IMR-90 (cell line): Measurements from ENCODE around the gene CDRT15. TPM values are rescaled to one million over a fixed set of nuclear protein-coding genes. Genes with fewer than 3 reads are reported as not detected.

ENCODE experiments used
- ATAC-seq: fragments of 200-7000 bp; cut with Tn5 transposase; 2 replicates; pipeline ENCODE4 v1.9.1; 2020; ENCODE audit warnings: low read depth, mild to moderate bottlenecking, moderate library complexity
- BruUV-seq: library from RNA; stranded (reverse); fragments of 400-500 nt; replicated peaks from 2 replicates; lab custom pipeline; 2021; lab: Mats Ljungman, UMichigan
- CTCF ChIA-PET: fragments of 300-600 bp; formaldehyde crosslinking; extraction: SDS; loops from one replicate; lab custom pipeline; 2021; ENCODE audit warnings: antibody characterized with exemption; lab: Yijun Ruan, JAX
- POLR2A ChIA-PET: fragments of 300-600 bp; sonication (Branson Sonifier 250); formaldehyde crosslinking; loops from one replicate; lab custom pipeline; 2022; ENCODE audit warnings: antibody characterized with exemption; ENCODE audit not compliant: unreplicated experiment; lab: Charles Lee
- DNase-seq: peaks from one replicate; pipeline ENCODE4 v3.0.0; 2013
- H2AFZ ChIP-seq: replicated peaks from 2 replicates; pipeline ENCODE3; 2013; ENCODE audit warnings: low read length, mild to moderate bottlenecking; ENCODE audit not compliant: poor library complexity
- H2AK5ac ChIP-seq: 2 replicates; pipeline ENCODE4 v1.6.1; 2013; ENCODE audit warnings: low read depth, low read length, inconsistent platforms
- H2AK9ac ChIP-seq: replicated peaks from 2 replicates; pipeline ENCODE3; 2013; ENCODE audit warnings: mild to moderate bottlenecking, low read depth, low read length, moderate library complexity; ENCODE audit not compliant: poor library complexity
- H2BK120ac ChIP-seq: 2 replicates; pipeline ENCODE4 v1.6.1; 2013; ENCODE audit warnings: low read depth, low read length, inconsistent platforms
- H2BK15ac ChIP-seq: 3 replicates; pipeline ENCODE4 v1.6.1; 2013; ENCODE audit warnings: low read depth, low read length, inconsistent platforms
- H2BK20ac ChIP-seq: 2 replicates; pipeline ENCODE4 v1.6.1; 2013; ENCODE audit warnings: low read depth, mild to moderate bottlenecking, inconsistent platforms, low read length, moderate library complexity
- H2BK5ac ChIP-seq: 2 replicates; pipeline ENCODE4 v1.6.1; 2013; ENCODE audit warnings: mild to moderate bottlenecking, low read depth, low read length, inconsistent platforms; ENCODE audit not compliant: poor library complexity, severe bottlenecking
- H3K14ac ChIP-seq: replicated peaks from 2 replicates; pipeline ENCODE4 v1.6.1; 2013; ENCODE audit warnings: low read depth, low read length, inconsistent platforms
- H3K18ac ChIP-seq: 2 replicates; pipeline ENCODE4 v1.6.1; 2013; ENCODE audit warnings: low read depth, low read length, control low read depth
- H3K23ac ChIP-seq: 2 replicates; pipeline ENCODE4 v1.6.1; 2013; ENCODE audit warnings: low read depth, low read length, inconsistent platforms
- H3K27ac ChIP-seq: 2 replicates; pipeline ENCODE4 v1.5.1; 2013; ENCODE audit warnings: mild to moderate bottlenecking, control low read depth, low read length; ENCODE audit not compliant: insufficient read depth
- H3K27me3 ChIP-seq: 2 replicates; pipeline ENCODE4 v1.6.1; 2013; ENCODE audit warnings: low read length; ENCODE audit not compliant: control insufficient read depth, insufficient read depth
- H3K36me3 ChIP-seq: 2 replicates; pipeline ENCODE4 v1.6.1; 2013; ENCODE audit warnings: low read length, mixed read lengths; ENCODE audit not compliant: control insufficient read depth, insufficient read depth
- H3K4ac ChIP-seq: 2 replicates; pipeline ENCODE4 v1.6.1; 2013; ENCODE audit warnings: low read depth, low read length, inconsistent platforms
- H3K4me1 ChIP-seq: 2 replicates; pipeline ENCODE4 v1.6.1; 2013; ENCODE audit warnings: low read length, mixed read lengths; ENCODE audit not compliant: control insufficient read depth, insufficient read depth
- H3K4me2 ChIP-seq: 2 replicates; pipeline ENCODE4 v1.6.1; 2013; ENCODE audit warnings: low read depth, mild to moderate bottlenecking, control low read depth, low read length, moderate library complexity
- H3K4me3 ChIP-seq: 2 replicates; pipeline ENCODE4 v1.5.1; 2013; ENCODE audit warnings: low read depth, mild to moderate bottlenecking, control low read depth, low read length, moderate library complexity; ENCODE audit not compliant: insufficient read depth
- H3K56ac ChIP-seq: 2 replicates; pipeline ENCODE4 v1.6.1; 2013; ENCODE audit warnings: low read length, inconsistent platforms; ENCODE audit not compliant: insufficient read depth; ENCODE audit errors: extremely low read depth
- H3K79me1 ChIP-seq, 2 experiments: 2 replicates each; pipeline ENCODE4 v1.6.1; 2013; ENCODE audit warnings: low read length in 2 of 2, inconsistent platforms in 1 of 2, low read depth in 1 of 2
- H3K9ac ChIP-seq: 2 replicates; pipeline ENCODE4 v1.6.1; 2013; ENCODE audit warnings: low read depth, low read length, control low read depth
- H3K9me1 ChIP-seq: 2 replicates; pipeline ENCODE4 v1.6.1; 2013; ENCODE audit warnings: low read length, inconsistent platforms; ENCODE audit not compliant: insufficient read depth
- H3K9me3 ChIP-seq: 2 replicates; pipeline ENCODE4 v1.6.1; 2013; ENCODE audit warnings: low read length; ENCODE audit not compliant: control insufficient read depth, insufficient read depth
- H4K20me1 ChIP-seq: 2 replicates; pipeline ENCODE4 v1.6.1; 2013; ENCODE audit warnings: low read length, inconsistent platforms; ENCODE audit not compliant: insufficient read depth
- H4K5ac ChIP-seq: 2 replicates; pipeline ENCODE4 v1.6.1; 2013; ENCODE audit warnings: mild to moderate bottlenecking, low read depth, low read length, control low read depth
- H4K8ac ChIP-seq, 2 experiments: 2 replicates each; pipeline ENCODE4 v1.6.1; 2013; ENCODE audit warnings: low read depth in 2 of 2, low read length in 2 of 2, control low read depth in 1 of 2, inconsistent platforms in 1 of 2
- H4K91ac ChIP-seq: 2 replicates; pipeline ENCODE4 v1.6.1; 2013; ENCODE audit warnings: low read depth, low read length, inconsistent platforms; ENCODE audit not compliant: insufficient read depth
- BHLHE40 ChIP-seq: fragments of 150-350 bp; IDR thresholded peaks from 2 replicates; pipeline ENCODE4 v1.6.1; 2016; ENCODE audit warnings: mild to moderate bottlenecking, low read depth, low read length
- CEBPB ChIP-seq: IDR thresholded peaks from 2 replicates; pipeline ENCODE4 v1.6.1; 2012; ENCODE audit warnings: low read depth, low read length, improper control_type of control experiment
- CHD1 ChIP-seq: IDR thresholded peaks from 2 replicates; pipeline ENCODE4 v1.6.1; 2012; ENCODE audit warnings: low read depth, low read length, improper control_type of control experiment
- CTCF ChIP-seq: conservative IDR thresholded peaks from 2 replicates; pipeline ENCODE4 v1.5.1; 2012; ENCODE audit warnings: mild to moderate bottlenecking, low read depth, low read length, improper control_type of control experiment
- ELK1 ChIP-seq: fragments of 150-350 bp; IDR thresholded peaks from 2 replicates; pipeline ENCODE4 v1.6.1; 2016; ENCODE audit warnings: low read depth, mild to moderate bottlenecking, low read length, moderate library complexity, borderline replicate concordance
- FOS ChIP-seq: fragments of 150-350 bp; IDR thresholded peaks from 2 replicates; pipeline ENCODE4 v1.6.1; 2016; ENCODE audit warnings: low read depth, low read length
- MAFK ChIP-seq: IDR thresholded peaks from 2 replicates; pipeline ENCODE4 v1.6.1; 2012; ENCODE audit warnings: low read depth, low read length, improper control_type of control experiment
- MAZ ChIP-seq: IDR thresholded peaks from 2 replicates; pipeline ENCODE4 v1.6.1; 2012; ENCODE audit warnings: low read depth, mild to moderate bottlenecking, low read length, improper control_type of control experiment, moderate library complexity, borderline replicate concordance
- MXI1 ChIP-seq: IDR thresholded peaks from 2 replicates; pipeline ENCODE4 v1.6.1; 2012; ENCODE audit warnings: low read depth, mild to moderate bottlenecking, low read length, moderate library complexity, borderline replicate concordance
- NFE2L2 ChIP-seq: fragments of 150-350 bp; IDR thresholded peaks from 2 replicates; pipeline ENCODE4 v1.6.1; 2016; ENCODE audit warnings: low read depth, mild to moderate bottlenecking, low read length
- POLR2A ChIP-seq: IDR thresholded peaks from 2 replicates; pipeline ENCODE4 v1.6.1; 2012; ENCODE audit warnings: mild to moderate bottlenecking, low read depth, low read length
- RAD21 ChIP-seq: IDR thresholded peaks from 2 replicates; pipeline ENCODE4 v1.6.1; 2012; ENCODE audit warnings: low read length, improper control_type of control experiment
- RCOR1 ChIP-seq: IDR thresholded peaks from 2 replicates; pipeline ENCODE4 v1.6.1; 2012; ENCODE audit warnings: mild to moderate bottlenecking, low read length, improper control_type of control experiment; ENCODE audit not compliant: insufficient replicate concordance
- RFX5 ChIP-seq: IDR thresholded peaks from 2 replicates; pipeline ENCODE4 v1.8.0; 2012; ENCODE audit warnings: low read depth, mild to moderate bottlenecking, low read length, moderate library complexity
- SMC3 ChIP-seq: fragments of 150-350 bp; IDR thresholded peaks from 2 replicates; pipeline ENCODE4 v1.6.1; 2016; ENCODE audit warnings: low read depth, mild to moderate bottlenecking, antibody characterized with exemption, low read length, moderate library complexity
- USF2 ChIP-seq: fragments of 150-350 bp; IDR thresholded peaks from 2 replicates; pipeline ENCODE4 v1.6.1; 2017; ENCODE audit warnings: mild to moderate bottlenecking, antibody characterized with exemption, low read length, low read depth
- WGBS, 2 experiments: methylation state at CpG; one replicate each; pipeline versions ENCODE4 v1.1.5 to v1.1.7; 2013; ENCODE audit warnings: missing lambda C conversion rate in 2 of 2; ENCODE audit not compliant: insufficient read length in 1 of 2; ENCODE audit errors: extremely low coverage in 2 of 2; 5-methylcytosine and 5-hydroxymethylcytosine counted together
- dilution Hi-C: fragments of 300-500 bp; cut with HindIII; formaldehyde crosslinking; loops from one replicate; pipeline ENCODE4 v1.14.3; 2018; ENCODE audit warnings: low sequenced_read_pairs; ENCODE audit not compliant: unreplicated experiment
- in situ Hi-C: fragments of 300-500 bp; cut with MboI; formaldehyde crosslinking; loops from 3 replicates; pipeline ENCODE4 v1.14.3; 2019; ENCODE audit warnings: low sequenced_read_pairs, inconsistent platforms, mixed read lengths
- intact Hi-C: fragments of 100-400 bp; cut with micrococcal nuclease; formaldehyde crosslinking; loops from 2 replicates; pipeline ENCODE4 v1.10.0; 2022
- polyA plus RNA-seq, 3 experiments: library from polyadenylated mRNA; depleted of rRNA; stranded (reverse); fragments of >200 nt; gene quantifications; 2 replicates each; pipeline ENCODE4 v1.2.3, GENCODE V29; 2012; ENCODE audit warnings: low replicate concordance in 1 of 3
- total RNA-seq: library from RNA; depleted of rRNA; stranded (reverse); fragments of >200 nt; gene quantifications from 2 replicates; pipeline ENCODE4 v1.2.3, GENCODE V29; 2012

The CDRT15 gene
- total and polyA plus RNA-seq, 2 of the 4 experiments (the other 2 are of a cell fraction), result not detected

GRCh38 chr17:14212401-14212800 lies 24.3 kb downstream of the CDRT15 start:
- ChIA-PET POLR2A (no interaction called here), CTCF (no interaction called here)
- no peak overlapping the region for H3K4me3 ChIP-seq
- no peak overlapping the region for H4K91ac ChIP-seq
- H2BK5ac ChIP-seq, result no peak overlapping the region
- no peaks in the 10 kb centered on the region for H4K20me1 ChIP-seq
- H2BK120ac ChIP-seq, result no peak overlapping the region
- in situ Hi-C loops, result no loop called here
- intact Hi-C loops, result no loop called here
- no peak for DNase-seq
- H3K56ac ChIP-seq, result no peak overlapping the region
- no peak overlapping the region for H2BK20ac ChIP-seq
- no peak for TF ChIP-seq ELK1
- TF ChIP-seq MAFK, result no peak
- no peak for TF ChIP-seq RAD21
- TF ChIP-seq SMC3, result no peak
- TF ChIP-seq MXI1, result no peak
- no peak for TF ChIP-seq POLR2A
- no peak for TF ChIP-seq CHD1
- no peak for TF ChIP-seq RFX5
- no peak for TF ChIP-seq USF2
- no peak for TF ChIP-seq CEBPB
- TF ChIP-seq BHLHE40, result no peak
- no peak for TF ChIP-seq NFE2L2
- no peak for TF ChIP-seq CTCF
- no peak for TF ChIP-seq RCOR1
- TF ChIP-seq FOS, result no peak
- TF ChIP-seq MAZ, result no peak
- no CpG with 5 or more reads among the region's 12 CpGs for WGBS, 2 experiments
- H3K79me1 ChIP-seq, result no peaks in the 10 kb centered on the region
- peaks cover 7% of the 10 kb centered on the region for H3K36me3 ChIP-seq
- peaks cover 4% of the 10 kb centered on the region; the same call in 1 of the 2 replicates for H3K9me3 ChIP-seq
- no peak overlapping the region for H3K23ac ChIP-seq
- no peak overlapping the region for H3K4ac ChIP-seq
- ATAC-seq, result no peak
- H3K4me2 ChIP-seq, result no peak overlapping the region
- no peak overlapping the region for H4K8ac ChIP-seq
- BruUV-seq, result no TSS peak
- no peak overlapping the region for H4K5ac ChIP-seq
- H3K27ac ChIP-seq, result no peak overlapping the region
- no peak overlapping the region for H2AFZ ChIP-seq
- H3K9me1 ChIP-seq, result peaks cover 2% of the 10 kb centered on the region; the same call in 1 of the 2 replicates
- no peaks in the 10 kb centered on the region for H3K4me1 ChIP-seq
- no peak overlapping the region for H3K18ac ChIP-seq
- dilution Hi-C loops, result no loop called here
- no peak overlapping the region for H2AK5ac ChIP-seq
- no peak overlapping the region for H2BK15ac ChIP-seq
- no peak overlapping the region for H3K9ac ChIP-seq
- H2AK9ac ChIP-seq, result no peak overlapping the region
- H3K27me3 ChIP-seq, result no peaks in the 10 kb centered on the region
- H3K14ac ChIP-seq, result no peak overlapping the region
